GM12872 (cell line): Measurements from ENCODE around the gene RAB5B.

ENCODE experiments used
- CTCF ChIP-seq: IDR thresholded peaks from 3 replicates; pipeline ENCODE4 v1.5.1; 2011; ENCODE audit warnings: low read depth, mild to moderate bottlenecking, low read length, moderate library complexity; ENCODE audit not compliant: insufficient read depth

RAB5B gene

GRCh38 chr12:56007564-56008559 lies 34.0 kb downstream of the RAB5B start:
- TF ChIP-seq CTCF = no peak

DNA sequence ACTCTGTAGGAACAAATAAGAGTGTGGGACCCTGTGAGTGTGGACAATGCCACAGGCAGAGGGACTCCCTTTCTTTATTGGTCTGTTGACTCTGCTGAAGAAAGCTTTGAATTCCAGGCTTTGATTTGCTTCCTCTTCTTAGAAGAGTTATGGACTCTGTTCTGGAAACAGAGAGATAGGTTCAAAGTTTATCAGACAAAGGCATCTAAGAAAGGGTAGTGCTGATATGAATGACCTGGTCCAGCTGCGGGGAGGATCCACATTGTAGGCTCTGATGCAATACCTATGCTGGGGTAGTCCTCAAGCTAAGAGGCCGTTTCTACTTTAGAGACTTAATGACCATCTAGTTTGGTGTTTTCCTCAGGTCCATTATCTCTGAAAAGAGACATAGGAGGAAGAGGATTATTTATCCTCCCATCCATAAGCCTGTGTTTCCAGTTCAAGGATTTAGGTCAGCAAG lies 36.3 kb downstream of the RAB5B start:
- no peak for TF ChIP-seq CTCF

DNA sequence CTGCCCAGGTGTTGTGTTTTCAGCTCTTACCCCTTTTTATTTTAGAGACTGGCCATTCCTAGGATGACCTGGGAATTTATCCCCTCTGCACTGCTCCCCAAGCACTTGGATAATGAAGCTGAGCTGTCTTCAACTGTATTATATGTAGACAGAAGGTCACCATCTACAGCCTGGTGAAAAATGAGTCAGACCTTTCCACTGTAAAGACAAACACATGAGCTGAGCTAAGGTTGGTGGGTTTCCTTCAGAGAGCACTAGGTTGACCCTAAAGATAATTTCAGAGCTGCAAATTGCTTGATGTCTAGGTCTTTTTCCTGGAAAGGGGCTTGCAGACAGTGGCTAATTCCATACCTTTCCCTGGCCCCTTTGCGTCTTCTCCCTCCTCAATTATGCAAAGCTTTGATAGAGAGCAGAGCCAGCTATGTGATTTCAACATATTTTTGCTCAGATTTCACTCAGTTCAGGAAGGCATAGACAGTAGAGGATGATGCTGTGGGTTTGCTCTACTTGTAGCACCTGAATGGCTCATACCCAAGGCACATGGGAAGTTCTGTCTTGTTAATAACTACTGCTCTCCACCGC lies 37.7 kb downstream of the RAB5B start:
- TF ChIP-seq CTCF = no peak

GRCh38 chr12:56013482-56013881 lies 39.6 kb downstream of the RAB5B start:
- TF ChIP-seq CTCF = no peak

- TF ChIP-seq CTCF = no peak
Observed at GRCh38 chr12:56014205-56014604, 40.3 kb downstream of the RAB5B start.

DNA sequence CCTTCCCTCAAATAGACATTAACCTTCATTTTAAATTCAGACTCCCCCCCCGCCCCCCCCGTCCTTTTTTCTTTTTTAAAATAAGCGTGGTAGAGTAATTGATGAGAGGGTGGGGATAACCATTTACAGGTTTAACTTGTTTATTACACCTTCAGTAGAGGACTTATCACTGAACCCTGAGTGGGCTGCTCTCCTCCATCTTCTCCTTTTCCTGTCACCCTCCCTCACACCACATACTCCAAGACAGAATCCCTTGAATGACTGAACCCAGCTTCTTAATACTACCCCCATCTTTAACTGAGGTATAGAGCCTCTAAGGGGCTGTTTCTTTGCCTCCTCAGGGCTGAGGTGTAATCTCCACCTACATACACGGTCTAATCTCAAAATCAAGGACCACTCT lies 43.3 kb downstream of the RAB5B start:
- no peak for TF ChIP-seq CTCF

DNA sequence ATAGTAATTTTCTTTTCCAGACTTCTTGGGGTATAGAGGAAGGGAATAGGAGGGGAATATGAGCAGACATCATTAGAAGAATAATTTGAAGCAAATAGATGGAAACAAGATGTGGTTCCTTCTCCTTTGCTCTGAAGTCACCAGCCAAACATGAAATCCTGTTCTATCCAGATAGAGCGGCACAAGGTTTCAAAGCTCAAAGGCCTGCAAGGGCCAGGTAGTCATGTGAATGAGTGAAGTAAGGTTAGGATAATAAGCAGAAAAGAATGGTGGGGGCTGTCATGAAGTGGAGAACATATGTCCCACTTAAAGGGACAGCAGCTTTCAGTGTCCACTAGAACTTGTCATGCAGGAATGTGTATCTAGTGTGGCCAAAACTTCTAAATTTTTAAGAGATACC lies 44.5 kb downstream of the RAB5B start:
- TF ChIP-seq CTCF = no peak
